ENCODE data around the gene CD247.

Gene CD247

GRCh38 chr1:167510244-167510643, 8.1 kb downstream of the CD247 start:
- WGBS = 86% methylated on average over 3 of the region's 3 CpGs
- H3K36me3 ChIP-seq (ENCODE audit: insufficient read depth, low read length) = no peaks in the 10 kb centered on the region
- H3K9ac ChIP-seq (ENCODE audit: low read depth, low read length) = no peak overlapping the region
- H3K4me3 ChIP-seq (ENCODE audit: low read length) = no peak overlapping the region
- no peaks in the 10 kb centered on the region for H3K27me3 ChIP-seq (ENCODE audit: insufficient read depth, low read length)
- H3K9me3 ChIP-seq (ENCODE audit: insufficient read depth, low read depth, low read length) = no peaks in the 10 kb centered on the region
- no peak overlapping the region for H3K27ac ChIP-seq (ENCODE audit: low read depth, low read length)
- peaks cover 3% of the 10 kb centered on the region; the same call in 1 of the 2 replicates for H3K4me1 ChIP-seq (ENCODE audit: insufficient read depth, low read length)

GRCh38 chr1:167509587-167509986, 8.7 kb downstream of the CD247 start:
- no peak overlapping the region for H3K9ac ChIP-seq (ENCODE audit: low read depth, low read length)
- 92% methylated on average over 8 of the region's 8 CpGs for WGBS

GRCh38 chr1:167507719-167508118, 10.6 kb downstream of the CD247 start:
- no peaks in the 10 kb centered on the region for H3K9me3 ChIP-seq (ENCODE audit: insufficient read depth, low read depth, low read length)
- H3K27ac ChIP-seq (ENCODE audit: low read depth, low read length) = no peak overlapping the region
- H3K4me3 ChIP-seq (ENCODE audit: low read length) = no peak overlapping the region
- 92% methylated on average over 3 of the region's 3 CpGs for WGBS
- no peaks in the 10 kb centered on the region for H3K27me3 ChIP-seq (ENCODE audit: insufficient read depth, low read length)
- peaks cover 20% of the 10 kb centered on the region for H3K4me1 ChIP-seq (ENCODE audit: insufficient read depth, low read length)
- no peaks in the 10 kb centered on the region for H3K36me3 ChIP-seq (ENCODE audit: insufficient read depth, low read length)
- H3K9ac ChIP-seq (ENCODE audit: low read depth, low read length) = no peak overlapping the region

More at GRCh38 chr1:167509587-167509986, 8.7 kb downstream of the CD247 start:
- Histone ChIP-seq H3K27ac (ENCODE audit: low read depth, low read length) (no peak overlapping the region), H3K9me3 (ENCODE audit: insufficient read depth, low read depth, low read length) (no peaks in the 10 kb centered on the region), H3K4me3 (ENCODE audit: low read length) (no peak overlapping the region), H3K27me3 (ENCODE audit: insufficient read depth, low read length) (no peaks in the 10 kb centered on the region), H3K36me3 (ENCODE audit: insufficient read depth, low read length) (no peaks in the 10 kb centered on the region), H3K4me1 (ENCODE audit: insufficient read depth, low read length) (peaks cover 3% of the 10 kb centered on the region; the same call in 1 of the 2 replicates)

GRCh38 chr1:167504467-167504827, 13.9 kb downstream of the CD247 start:
- H3K4me1 ChIP-seq (ENCODE audit: insufficient read depth, low read length) = peaks cover 30% of the 10 kb centered on the region

GRCh38 chr1:167503626-167504466, 14.5 kb downstream of the CD247 start:
- H3K9ac ChIP-seq (ENCODE audit: low read depth, low read length) = no peak overlapping the region
- H3K36me3 ChIP-seq (ENCODE audit: insufficient read depth, low read length) = no peaks in the 10 kb centered on the region
- WGBS = 61% methylated on average over 12 of the region's 14 CpGs
- no peaks in the 10 kb centered on the region for H3K27me3 ChIP-seq (ENCODE audit: insufficient read depth, low read length)
- H3K4me3 ChIP-seq (ENCODE audit: low read length) = no peak overlapping the region
- H3K27ac ChIP-seq (ENCODE audit: low read depth, low read length) = no peak overlapping the region
- no peaks in the 10 kb centered on the region for H3K9me3 ChIP-seq (ENCODE audit: insufficient read depth, low read depth, low read length)
- H3K4me1 ChIP-seq (ENCODE audit: insufficient read depth, low read length) = peaks cover 30% of the 10 kb centered on the region

More at GRCh38 chr1:167504467-167504827, 13.9 kb downstream of the CD247 start:
- H3K27ac ChIP-seq (ENCODE audit: low read depth, low read length) = no peak overlapping the region
- no peaks in the 10 kb centered on the region for H3K9me3 ChIP-seq (ENCODE audit: insufficient read depth, low read depth, low read length)
- H3K36me3 ChIP-seq (ENCODE audit: insufficient read depth, low read length) = no peaks in the 10 kb centered on the region
- no peaks in the 10 kb centered on the region for H3K27me3 ChIP-seq (ENCODE audit: insufficient read depth, low read length)
- WGBS = 88% methylated on average over 3 of the region's 3 CpGs
- H3K4me3 ChIP-seq (ENCODE audit: low read length) = no peak overlapping the region
- H3K9ac ChIP-seq (ENCODE audit: low read depth, low read length) = no peak overlapping the region

- Histone ChIP-seq H3K36me3 (ENCODE audit: insufficient read depth, low read length) (no peaks in the 10 kb centered on the region), H3K27ac (ENCODE audit: low read depth, low read length) (no peak overlapping the region), H3K4me1 (ENCODE audit: insufficient read depth, low read length) (peaks cover 30% of the 10 kb centered on the region), H3K9ac (ENCODE audit: low read depth, low read length) (no peak overlapping the region), H3K9me3 (ENCODE audit: insufficient read depth, low read depth, low read length) (no peaks in the 10 kb centered on the region), H3K4me3 (ENCODE audit: low read length) (no peak overlapping the region), H3K27me3 (ENCODE audit: insufficient read depth, low read length) (no peaks in the 10 kb centered on the region)
- 28% methylated on average over 4 of the region's 4 CpGs for WGBS
Observed at GRCh38 chr1:167502719-167503462, 15.4 kb downstream of the CD247 start.

- Histone ChIP-seq H3K36me3 (ENCODE audit: insufficient read depth, low read length) (no peaks in the 10 kb centered on the region), H3K9ac (ENCODE audit: low read depth, low read length) (no peak overlapping the region), H3K9me3 (ENCODE audit: insufficient read depth, low read depth, low read length) (no peaks in the 10 kb centered on the region), H3K27ac (ENCODE audit: low read depth, low read length) (no peak overlapping the region), H3K27me3 (ENCODE audit: insufficient read depth, low read length) (no peaks in the 10 kb centered on the region), H3K4me3 (ENCODE audit: low read length) (no peak overlapping the region), H3K4me1 (ENCODE audit: insufficient read depth, low read length) (peaks cover 30% of the 10 kb centered on the region)
- 80% methylated on average over 5 of the region's 5 CpGs for WGBS
Observed at GRCh38 chr1:167502192-167502551, 16.2 kb downstream of the CD247 start.

- H3K9me3 ChIP-seq (ENCODE audit: insufficient read depth, low read depth, low read length) = no peaks in the 10 kb centered on the region
- WGBS = 64% methylated on average over 10 of the region's 10 CpGs
- H3K4me3 ChIP-seq (ENCODE audit: low read length) = no peak overlapping the region
Observed at GRCh38 chr1:167501515-167502191, 16.7 kb downstream of the CD247 start.

GRCh38 chr1:167500283-167500860, 18.0 kb downstream of the CD247 start:
- 97% methylated on average over 2 of the region's 4 CpGs for WGBS
- Histone ChIP-seq H3K4me3 (ENCODE audit: low read length) (no peak overlapping the region), H3K9ac (ENCODE audit: low read depth, low read length) (no peak overlapping the region), H3K27ac (ENCODE audit: low read depth, low read length) (no peak overlapping the region), H3K9me3 (ENCODE audit: insufficient read depth, low read depth, low read length) (no peaks in the 10 kb centered on the region), H3K27me3 (ENCODE audit: insufficient read depth, low read length) (no peaks in the 10 kb centered on the region), H3K36me3 (ENCODE audit: insufficient read depth, low read length) (no peaks in the 10 kb centered on the region), H3K4me1 (ENCODE audit: insufficient read depth, low read length) (peaks cover 30% of the 10 kb centered on the region)

More at GRCh38 chr1:167501515-167502191, 16.7 kb downstream of the CD247 start:
- H3K4me1 ChIP-seq (ENCODE audit: insufficient read depth, low read length) = peaks cover 30% of the 10 kb centered on the region
- H3K9ac ChIP-seq (ENCODE audit: low read depth, low read length) = no peak overlapping the region
- no peaks in the 10 kb centered on the region for H3K36me3 ChIP-seq (ENCODE audit: insufficient read depth, low read length)
- no peak overlapping the region for H3K27ac ChIP-seq (ENCODE audit: low read depth, low read length)
- no peaks in the 10 kb centered on the region for H3K27me3 ChIP-seq (ENCODE audit: insufficient read depth, low read length)

- H3K36me3 ChIP-seq (ENCODE audit: insufficient read depth, low read length) = no peaks in the 10 kb centered on the region
- H3K4me3 ChIP-seq (ENCODE audit: low read length) = no peak overlapping the region
- H3K9me3 ChIP-seq (ENCODE audit: insufficient read depth, low read depth, low read length) = no peaks in the 10 kb centered on the region
- H3K4me1 ChIP-seq (ENCODE audit: insufficient read depth, low read length) = peaks cover 30% of the 10 kb centered on the region
- H3K27ac ChIP-seq (ENCODE audit: low read depth, low read length) = no peak overlapping the region
- no peak overlapping the region for H3K9ac ChIP-seq (ENCODE audit: low read depth, low read length)
- 74% methylated on average over 3 of the region's 3 CpGs for WGBS
- no peaks in the 10 kb centered on the region for H3K27me3 ChIP-seq (ENCODE audit: insufficient read depth, low read length)
Observed at GRCh38 chr1:167499664-167500101, 18.6 kb downstream of the CD247 start.
